Motor neuron (in vitro differentiated cells): ENCODE data around the gene ACER3. TPM values are rescaled to one million over a fixed set of nuclear protein-coding genes. Genes with fewer than 3 reads are reported as not detected.
"Not testable (repeated sequence)": the region's sequence is repeated elsewhere in the genome, so short reads cannot be mapped to it uniquely, and the experiment has no call there.

Experiments
- ATAC-seq, 8 experiments: fragments of 200-7000 bp; cut with Tn5 transposase; replicated peaks in 6 of 8; 2 replicates each; pipeline ENCODE4 v1.8.0; 2021; ENCODE audit warnings: mild to moderate bottlenecking in 8 of 8, moderate library complexity in 8 of 8
- H3K27ac ChIP-seq, 2 donors: fragments of 250-450 bp; sonication (Bioruptor Pico); 2 replicates each; pipeline ENCODE4 v1.9.0; 2021; ENCODE audit warnings: antibody characterized with exemption in 2 of 2, mild to moderate bottlenecking in 2 of 2, moderate library complexity in 1 of 2
- H3K4me1 ChIP-seq, 2 donors: fragments of 250-450 bp; sonication (Bioruptor Pico); replicated peaks in 1 of 2; 2 replicates each; pipeline ENCODE4 v1.6.1; 2021; ENCODE audit warnings: antibody characterized with exemption in 2 of 2, mild to moderate bottlenecking in 2 of 2, moderate library complexity in 1 of 2
- H3K4me3 ChIP-seq, 5 donors: fragments of 250-450 bp; sonication (Bioruptor Pico); 2 replicates each; pipeline ENCODE4 v1.9.0; 2021; ENCODE audit warnings: antibody characterized with exemption in 5 of 5, mild to moderate bottlenecking in 5 of 5, moderate library complexity in 4 of 5
- WGBS, 10 experiments: fragments of 450-650 bp; shearing (Covaris generic); methylation state at CpG; one replicate each; pipeline ENCODE4 v1.0.0; 2022; 5-methylcytosine and 5-hydroxymethylcytosine counted together
- in situ Hi-C, 9 experiments: fragments of 400-800 bp; cut with MboI; loops; one replicate each; pipeline ENCODE4 v1.15.0; 2021; ENCODE audit warnings: low sequenced_read_pairs in 9 of 9, low pct_unique_long_range_greater_than_20kb in 2 of 9; ENCODE audit not compliant: unreplicated experiment in 9 of 9
- total RNA-seq, 8 experiments: library from RNA; unstranded; fragments of 300-600 nt; gene quantifications; 2 replicates each; pipeline versions ENCODE4 v1.2.3 to v1.2.4, GENCODE V29; 2022

ACER3 gene
- total RNA-seq, 8 experiments from 2014 or later: 7.1 to 15.8 (median 9.2) TPM

DNA sequence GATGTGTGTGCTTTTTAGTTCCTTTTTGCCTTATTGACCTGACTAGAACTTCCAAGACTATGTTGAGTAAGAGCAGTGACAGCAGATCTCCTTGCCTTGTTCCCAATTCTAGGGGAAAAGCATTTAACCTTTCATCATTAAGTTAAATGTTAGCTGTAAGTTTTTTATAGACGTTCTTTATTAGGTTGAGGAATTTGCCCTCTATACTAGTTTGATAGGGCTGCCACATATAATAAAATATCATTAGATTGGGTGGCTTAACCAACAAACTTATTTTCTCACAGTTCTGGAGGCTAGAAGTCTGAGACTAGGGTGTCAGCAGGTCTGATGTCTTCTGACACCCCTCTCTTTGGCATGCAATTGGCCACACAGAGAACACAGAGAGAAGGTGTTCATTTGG, 140.9 kb downstream of the ACER3 start:
- 50 to 100% (median 80%) methylated on average over 1 of the region's 1 CpG; no CpG with 5 or more reads in 3 of the 10 experiments for WGBS, 10 experiments
- in situ Hi-C loops: no loop called here

DNA sequence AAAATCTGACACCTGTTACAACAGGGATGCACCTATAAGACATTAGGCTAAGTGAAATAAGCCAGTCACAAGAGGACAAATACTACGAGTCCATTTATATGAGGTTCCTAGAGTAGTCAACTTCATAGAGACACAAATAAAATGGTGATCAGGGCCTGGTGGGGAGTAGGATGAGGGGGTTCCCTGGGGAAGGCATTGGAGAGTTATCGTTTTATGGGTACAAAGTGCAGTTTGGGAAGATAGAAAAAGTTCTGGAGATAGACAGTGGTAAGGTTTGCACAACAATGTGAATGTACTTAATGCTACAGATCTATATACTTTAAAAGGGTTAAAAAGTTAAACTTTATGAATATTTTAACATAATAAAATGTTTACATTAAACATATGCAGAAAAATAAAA, 142.1 kb downstream of the ACER3 start:
- Histone ChIP-seq H3K4me3 (no peak overlapping the region), H3K27ac (no peak overlapping the region), H3K4me1 (no peaks in the 10 kb centered on the region)
- in situ Hi-C loops: no loop called here
- 83 to 100% (median 97%) methylated on average over 1 to 2 of the region's 2 CpGs for WGBS, 10 experiments
- ATAC-seq: no peak

More for the DNA sequence above, 140.9 kb downstream of the ACER3 start:
- Histone ChIP-seq H3K4me3 (no peak overlapping the region), H3K4me1 (no peaks in the 10 kb centered on the region), H3K27ac (no peak overlapping the region)
- no peak for ATAC-seq

DNA sequence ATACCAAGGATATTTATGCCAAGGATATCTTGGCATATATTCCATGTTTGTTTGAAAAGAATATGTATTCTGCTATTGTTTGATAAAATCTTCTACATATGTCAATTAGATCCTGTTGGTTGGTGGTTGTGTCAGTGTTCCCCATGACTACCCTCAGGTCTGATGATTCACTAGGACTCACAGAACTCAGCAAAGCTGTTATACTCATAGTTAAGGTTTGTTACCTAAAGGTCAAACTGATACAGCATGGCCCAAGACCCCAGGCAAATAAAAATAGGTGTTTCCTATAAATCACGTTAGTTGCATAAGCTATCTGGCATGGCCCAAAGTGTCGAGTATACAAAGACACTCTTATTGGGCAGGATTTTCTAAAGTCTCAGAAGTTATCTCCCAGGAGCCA, 143.2 kb downstream of the ACER3 start:
- Histone ChIP-seq H3K4me3 (no peak overlapping the region), H3K4me1 (no peaks in the 10 kb centered on the region), H3K27ac (no peak overlapping the region)
- no peak for ATAC-seq
- WGBS, 10 experiments: 31 to 88% (median 63%) methylated on average over 1 to 2 of the region's 2 CpGs; no CpG with 5 or more reads in 4 of the 10 experiments
- in situ Hi-C loops: no loop called here

DNA sequence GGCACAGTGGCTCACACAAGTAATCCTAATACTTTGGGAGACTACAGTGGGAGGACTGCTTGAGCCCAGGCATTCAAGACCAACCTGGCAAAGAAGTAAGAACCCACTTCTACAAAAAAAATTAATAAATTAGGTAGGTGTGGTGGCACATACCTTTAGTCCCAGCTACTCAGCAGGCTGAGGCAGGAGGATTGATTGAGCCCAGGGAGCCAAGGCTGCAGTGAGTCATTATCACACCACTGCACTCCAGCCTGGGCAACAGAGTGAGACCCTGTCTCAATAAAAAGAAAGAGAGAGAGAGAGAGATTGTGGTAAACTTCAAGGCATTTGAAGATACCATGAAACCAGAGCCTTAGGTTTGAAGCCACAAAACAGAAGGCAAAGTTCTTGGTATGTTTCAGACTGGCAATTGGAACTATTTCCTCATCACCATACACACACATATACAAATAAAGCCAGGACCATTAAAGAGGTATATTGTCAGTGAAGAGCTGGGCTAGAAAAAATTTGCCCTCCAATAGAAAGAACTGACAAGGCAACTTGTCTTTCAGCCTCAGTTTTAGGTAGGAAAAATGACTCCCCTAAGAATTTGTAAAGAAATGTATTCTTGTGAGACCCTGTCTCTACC, 148.9 kb downstream of the ACER3 start:
- Histone ChIP-seq H3K4me1 (no peaks in the 10 kb centered on the region), H3K27ac (no peak overlapping the region), H3K4me3 (no peak overlapping the region)
- ATAC-seq: no peak
- in situ Hi-C loops: no loop called here

DNA sequence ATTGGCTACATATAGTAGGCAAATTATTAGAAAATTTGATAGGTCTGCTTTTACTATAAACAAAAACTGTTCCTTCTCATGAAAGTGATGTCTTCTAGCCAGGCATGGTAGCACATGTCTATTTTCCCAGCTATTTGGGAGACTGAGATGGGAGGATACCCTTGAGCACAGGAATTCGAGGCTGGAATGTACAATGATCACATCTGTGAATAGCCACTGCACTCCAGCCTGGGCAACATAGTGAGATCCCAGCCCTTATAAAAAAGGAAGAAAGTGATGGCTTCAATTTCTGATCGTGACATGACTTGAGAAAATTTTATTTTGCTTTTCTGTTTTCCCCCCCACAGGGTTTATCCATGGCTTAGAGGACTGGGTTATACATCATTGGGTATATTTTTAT, 154.0 kb downstream of the ACER3 start:
- ATAC-seq: no peak
- in situ Hi-C loops: no loop called here
- no peak overlapping the region for H3K27ac ChIP-seq
- 80 to 100% (median 86%) methylated on average over 1 to 2 of the region's 2 CpGs; no CpG with 5 or more reads in 3 of the 10 experiments for WGBS, 10 experiments
- H3K4me3 ChIP-seq: no peak overlapping the region
- H3K4me1 ChIP-seq: no peaks in the 10 kb centered on the region

DNA sequence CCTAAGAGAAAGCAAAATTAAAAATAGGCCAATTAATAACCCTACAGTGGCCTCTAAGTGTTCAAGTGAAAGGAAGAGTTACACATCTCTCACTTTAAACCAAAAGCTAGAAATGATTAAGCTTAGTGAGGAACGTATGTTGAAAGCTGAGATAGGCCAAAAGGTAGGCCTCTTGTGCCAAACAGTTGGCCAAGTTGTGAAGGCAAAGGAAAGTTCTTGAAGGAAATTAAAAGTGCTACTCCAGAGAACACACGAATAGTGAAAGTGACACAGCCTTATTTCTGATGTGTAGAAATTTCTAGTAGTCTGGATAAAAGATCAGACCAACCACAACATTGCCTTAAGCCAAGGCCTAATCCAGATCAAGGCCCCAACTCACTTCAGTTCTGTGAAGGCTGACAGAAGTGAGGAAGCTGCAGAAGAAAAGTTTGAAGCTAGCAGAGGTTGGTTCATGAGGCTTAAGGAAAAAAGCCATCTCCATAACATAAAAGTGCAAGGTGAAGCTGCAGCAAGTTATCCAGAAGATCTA, 157.7 kb downstream of the ACER3 start:
- in situ Hi-C loops, H3K27ac ChIP-seq, H3K4me3 ChIP-seq, ATAC-seq: not testable (repeated sequence)
- H3K4me1 ChIP-seq: peaks cover 11 to 16% of the 10 kb centered on the region in 2 donors
- 89 to 100% (median 100%) methylated on average over 1 to 2 of the region's 2 CpGs; no CpG with 5 or more reads in 3 of the 10 experiments for WGBS, 10 experiments

DNA sequence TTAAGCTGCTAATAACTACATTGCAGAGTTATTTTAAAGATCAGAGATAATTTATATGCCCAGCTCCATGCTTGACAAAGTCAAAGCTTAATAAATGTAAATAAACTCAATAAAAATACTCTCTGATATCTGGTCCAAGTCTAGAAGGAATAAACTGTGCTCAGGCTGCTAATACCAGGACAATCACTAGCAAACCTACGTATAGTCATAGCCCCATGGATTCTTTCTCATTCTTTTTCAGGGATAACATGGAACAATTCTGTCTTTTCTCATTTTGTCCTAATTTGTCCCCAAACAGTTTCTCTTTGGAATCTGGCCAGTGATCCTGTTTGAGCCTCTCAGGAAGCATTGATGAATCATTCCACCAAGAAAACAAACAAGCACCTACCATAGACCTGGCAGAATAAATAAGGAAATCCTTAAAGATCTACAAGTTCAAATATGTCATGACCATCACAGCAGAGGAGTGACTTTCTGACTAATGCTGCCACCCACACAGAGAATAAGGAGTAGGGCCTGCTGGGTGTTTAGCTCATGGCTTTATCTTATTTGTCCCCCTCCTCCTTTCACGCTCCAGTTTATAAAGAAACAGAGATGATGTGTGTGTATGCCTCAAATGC, 159.4 kb downstream of the ACER3 start:
- in situ Hi-C loops: no loop called here
- WGBS, 10 experiments: 76 to 100% (median 100%) methylated on average over 2 of the region's 2 CpGs; no CpG with 5 or more reads in 3 of the 10 experiments
- H3K27ac ChIP-seq: no peak overlapping the region

DNA sequence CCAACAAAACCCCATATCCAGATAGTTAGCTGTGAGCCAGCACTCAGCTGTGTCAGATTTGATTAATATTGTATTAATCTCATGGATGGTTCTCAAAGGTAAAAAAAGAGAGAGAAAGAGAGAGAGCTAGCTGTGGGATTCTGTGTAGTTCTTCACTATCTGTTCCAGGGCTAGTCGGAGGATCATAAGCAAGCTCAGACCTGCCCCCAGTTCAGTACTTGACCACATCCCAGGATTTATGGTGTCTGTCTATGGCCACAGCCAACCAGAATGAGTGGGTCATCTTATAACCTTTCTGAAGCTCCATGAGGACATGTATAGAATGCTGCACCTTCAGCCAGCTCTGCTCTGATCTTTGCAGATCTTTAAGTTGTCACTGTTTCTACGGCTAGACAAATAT, 160.0 kb downstream of the ACER3 start:
- WGBS, 10 experiments: 33 to 100% (median 90%) methylated on average over 1 to 2 of the region's 2 CpGs; no CpG with 5 or more reads in 3 of the 10 experiments
- peak in 5 of 8 experiments; percentile 40 to 85 (median 57) for ATAC-seq
- in situ Hi-C loops: no loop called here
- H3K4me3 ChIP-seq: no peak overlapping the region
- H3K27ac ChIP-seq: no peak overlapping the region
- peaks cover 11 to 16% of the 10 kb centered on the region in 2 donors for H3K4me1 ChIP-seq

More for the DNA sequence above, 159.4 kb downstream of the ACER3 start:
- Histone ChIP-seq H3K4me1 (peaks cover 11 to 16% of the 10 kb centered on the region in 2 donors), H3K4me3 (no peak overlapping the region)
- peak in 4 of 8 experiments; percentile 26 to 59 (median 42) for ATAC-seq

DNA sequence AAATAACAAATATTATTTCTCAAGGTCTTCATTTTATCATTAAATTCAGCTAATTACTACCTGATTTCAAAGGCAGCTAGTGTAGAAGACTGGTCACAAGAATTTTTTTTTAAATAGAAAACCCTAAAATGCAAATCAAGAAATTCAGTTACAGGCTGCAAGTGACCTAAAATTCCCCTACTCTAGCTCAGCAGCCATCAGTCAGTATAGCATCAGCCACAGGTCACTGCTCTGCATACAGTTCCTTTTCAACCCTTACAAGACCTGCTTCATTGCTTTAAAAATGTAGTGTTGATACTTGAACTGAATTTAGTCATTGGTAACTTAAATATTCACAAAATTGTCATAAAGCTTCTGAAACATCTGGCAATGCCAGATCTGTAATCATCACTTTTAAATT, 164.0 kb downstream of the ACER3 start:
- Histone ChIP-seq H3K4me1 (peaks cover 11 to 16% of the 10 kb centered on the region in 2 donors), H3K4me3 (no peak overlapping the region), H3K27ac (no peak overlapping the region)
- ATAC-seq: no peak
- in situ Hi-C loops: loop anchor here in 4 of 9 experiments (25.0 kb wide), 4 partner anchors 87 to 287 kb away; no protein-coding TSS in a partner anchor

DNA sequence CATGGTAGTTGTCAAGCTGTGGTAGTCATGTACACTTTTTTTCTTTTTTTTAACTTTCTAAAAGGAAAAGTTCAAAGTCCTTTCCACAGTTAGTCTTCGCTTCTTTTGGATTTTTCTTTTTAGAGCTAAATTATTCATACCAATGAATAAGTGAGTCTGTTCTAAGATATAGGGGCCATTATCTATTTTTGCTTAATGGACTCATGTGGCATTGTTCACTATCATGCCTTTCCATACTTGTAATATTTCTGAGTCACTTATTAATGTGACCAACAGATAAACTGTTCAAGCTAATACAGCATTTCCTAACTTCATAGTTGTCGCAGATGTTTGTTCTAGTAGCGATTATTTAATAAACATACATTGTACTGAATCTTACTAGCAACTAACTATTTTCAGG, 165.5 kb downstream of the ACER3 start:
- ATAC-seq: no peak
- WGBS, 10 experiments: 75 to 100% (median 100%) methylated on average over 1 to 3 of the region's 3 CpGs
- no peak overlapping the region for H3K27ac ChIP-seq
- no peak overlapping the region for H3K4me3 ChIP-seq
- in situ Hi-C loops: loop anchor here in 4 of 9 experiments (25.0 kb wide), 4 partner anchors 89 to 289 kb away; no protein-coding TSS in a partner anchor
- peaks cover 0 to 4% of the 10 kb centered on the region in 2 donors for H3K4me1 ChIP-seq

DNA sequence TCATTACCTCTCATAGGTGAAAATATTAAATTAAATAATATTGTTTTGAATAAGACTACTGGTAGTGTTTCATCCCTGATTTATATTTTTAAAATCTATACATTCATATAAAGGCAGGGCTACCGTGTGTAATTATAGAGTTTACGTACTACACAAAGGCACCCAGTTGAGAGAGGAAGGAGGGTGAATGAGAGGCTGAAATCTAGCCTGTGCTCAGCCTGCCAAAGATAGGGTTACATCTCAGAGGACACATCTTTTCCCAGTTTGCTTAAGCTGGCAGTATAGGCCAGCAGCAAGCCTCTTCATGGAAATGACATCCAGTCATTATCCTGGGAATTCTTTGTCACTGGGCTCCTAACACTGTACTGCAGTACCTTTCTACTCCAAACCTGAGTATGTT, 166.0 kb downstream of the ACER3 start:
- Histone ChIP-seq H3K27ac (no peak overlapping the region), H3K4me1 (no peaks in the 10 kb centered on the region), H3K4me3 (no peak overlapping the region)
- in situ Hi-C loops: loop anchor here in 4 of 9 experiments (25.0 kb wide), 4 partner anchors 89 to 289 kb away; no protein-coding TSS in a partner anchor
- 64 to 100% (median 75%) methylated on average over 1 to 2 of the region's 2 CpGs; no CpG with 5 or more reads in 3 of the 10 experiments for WGBS, 10 experiments
- ATAC-seq: no peak

DNA sequence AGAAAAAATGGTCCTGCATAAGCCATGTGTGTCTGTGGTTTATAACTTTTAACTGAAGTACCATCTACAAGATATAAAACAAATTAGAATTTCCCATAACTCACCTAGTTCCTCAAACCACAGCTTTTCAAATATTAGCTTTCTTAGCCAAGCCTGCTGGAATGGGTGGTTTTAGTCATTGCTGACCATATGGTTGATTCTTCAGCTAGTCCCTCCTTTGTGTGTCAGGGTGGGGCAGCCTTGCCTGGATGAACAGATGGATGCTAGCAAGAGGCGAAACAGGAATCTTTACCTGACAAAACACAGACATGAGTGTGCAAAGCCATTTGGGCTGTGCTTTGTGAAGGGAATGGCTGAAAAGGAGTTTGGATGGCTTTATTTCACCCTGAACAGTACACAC, 166.6 kb downstream of the ACER3 start:
- Histone ChIP-seq H3K4me3 (no peak overlapping the region), H3K4me1 (no peaks in the 10 kb centered on the region), H3K27ac (no peak overlapping the region)
- in situ Hi-C loops: loop anchor here in 4 of 9 experiments (25.0 kb wide), 4 partner anchors 90 to 290 kb away; no protein-coding TSS in a partner anchor
- WGBS, 10 experiments: 60 to 100% (median 82%) methylated on average over 1 of the region's 1 CpG; no CpG with 5 or more reads in 7 of the 10 experiments
- peak in 3 of 8 experiments; percentile 41 to 88 (median 57) for ATAC-seq

DNA sequence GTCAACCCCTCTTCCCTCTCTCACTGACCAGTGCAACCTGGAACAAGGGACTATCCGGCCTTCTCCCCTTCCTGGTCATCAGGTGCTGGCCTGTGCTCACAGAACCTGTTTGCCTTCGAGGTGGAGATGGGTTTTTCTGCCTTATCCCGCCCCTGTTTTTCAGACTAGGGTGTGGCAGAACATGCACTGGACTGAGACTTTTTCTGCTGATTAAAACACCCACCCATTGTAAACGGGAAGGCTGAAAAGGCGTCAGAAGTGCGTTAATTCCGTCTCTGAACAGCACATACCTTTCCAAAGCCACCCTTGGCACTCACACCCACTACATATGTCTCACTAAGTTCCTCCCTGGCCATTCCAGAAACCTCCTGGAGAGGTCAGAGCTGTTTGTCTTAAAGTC, 169.1 kb downstream of the ACER3 start:
- ATAC-seq: peak in 3 of 8 experiments; percentile 25 to 67 (median 59)
- in situ Hi-C loops: loop anchor here in 4 of 9 experiments (10.0 to 25.0 kb wide), 5 partner anchors 93 to 293 kb away; no protein-coding TSS in a partner anchor
- 10 to 94% (median 79%) methylated on average over 1 to 6 of the region's 7 CpGs; no CpG with 5 or more reads in 2 of the 10 experiments for WGBS, 10 experiments
- Histone ChIP-seq H3K27ac (no peak overlapping the region), H3K4me3 (no peak overlapping the region), H3K4me1 (no peaks in the 10 kb centered on the region)
